CD4-positive, alpha-beta T cell treated with Interleukin-17A for 1 hour (primary cell): ENCODE results near the gene SFMBT2.

Experiments
- DNase-seq: peaks from one replicate; pipeline ENCODE4 v3.0.0-alpha.2; 2020

SFMBT2 gene

GRCh38 chr10:7293378-7293920, 117.4 kb downstream of the SFMBT2 start:
- DNase-seq: no peak

- no peak for DNase-seq
Measured at GRCh38 chr10:7291487-7292270, 119.2 kb downstream of the SFMBT2 start.

- DNase-seq: no peak
Measured at GRCh38 chr10:7288060-7288690, 122.7 kb downstream of the SFMBT2 start.

- no peak for DNase-seq
Measured at GRCh38 chr10:7287377-7287776, 123.5 kb downstream of the SFMBT2 start.

GRCh38 chr10:7285522-7286322, 125.1 kb downstream of the SFMBT2 start:
- DNase-seq: no peak

- DNase-seq: no peak
Measured at GRCh38 chr10:7283246-7283645, 127.6 kb downstream of the SFMBT2 start.

GRCh38 chr10:7282457-7282856, 128.4 kb downstream of the SFMBT2 start:
- DNase-seq: no peak

- DNase-seq: no peak
Measured at GRCh38 chr10:7281429-7281828, 129.4 kb downstream of the SFMBT2 start.

GRCh38 chr10:7279303-7279702, 131.5 kb downstream of the SFMBT2 start:
- DNase-seq: no peak

- no peak for DNase-seq
Measured at GRCh38 chr10:7277867-7278266, 133.0 kb downstream of the SFMBT2 start.

GRCh38 chr10:7277432-7277831, 133.4 kb downstream of the SFMBT2 start:
- no peak for DNase-seq

GRCh38 chr10:7275761-7276440, 134.9 kb downstream of the SFMBT2 start:
- DNase-seq: no peak

GRCh38 chr10:7274293-7274692, 136.5 kb downstream of the SFMBT2 start:
- DNase-seq: no peak

- no peak for DNase-seq
Measured at GRCh38 chr10:7272008-7272407, 138.8 kb downstream of the SFMBT2 start.

GRCh38 chr10:7269988-7270387, 140.8 kb downstream of the SFMBT2 start:
- DNase-seq: no peak

GRCh38 chr10:7267142-7267541, 143.7 kb downstream of the SFMBT2 start:
- DNase-seq: no peak

GRCh38 chr10:7265396-7266123, 145.3 kb downstream of the SFMBT2 start:
- no peak for DNase-seq

GRCh38 chr10:7264313-7264756, 146.5 kb downstream of the SFMBT2 start:
- no peak for DNase-seq

GRCh38 chr10:7263616-7264015, 147.2 kb downstream of the SFMBT2 start:
- DNase-seq: no peak

GRCh38 chr10:7261351-7261750, 149.5 kb downstream of the SFMBT2 start:
- DNase-seq: no peak

GRCh38 chr10:7260912-7261311, 149.9 kb downstream of the SFMBT2 start:
- DNase-seq: no peak

GRCh38 chr10:7260412-7260900, 150.4 kb downstream of the SFMBT2 start:
- DNase-seq: peak; percentile 70
